HEK293 (cell line): ENCODE data around the gene PAQR9.

ENCODE experiments used
- CTCF ChIA-PET: fragments of 350-600 bp; formaldehyde crosslinking; extraction: SDS; loops from one replicate; lab custom pipeline; 2021; ENCODE audit warnings: antibody characterized with exemption; lab: Yijun Ruan, JAX
- POLR2A ChIA-PET: fragments of 300-600 bp; formaldehyde crosslinking; extraction: SDS; loops from one replicate; lab custom pipeline; 2020; ENCODE audit warnings: antibody characterized with exemption, inconsistent platforms; lab: Yijun Ruan, JAX
- H3K27ac ChIP-seq: fragments of 200-500 bp; sonication (Bioruptor generic); 2 replicates; pipeline ENCODE4 v1.5.1; 2014; ENCODE audit warnings: low read depth, low read length, control low read depth, inconsistent platforms; ENCODE audit errors: extremely low read depth
- H3K36me3 ChIP-seq, 2 experiments: fragments of 200-500 bp in 1 of 2; sonication (Bioruptor generic) in 1 of 2; 1 replicate in 1 of 2; 2 replicates in 1 of 2; pipeline ENCODE4 v1.5.1; 2014 to 2017; ENCODE audit warnings: inconsistent platforms in 2 of 2, low read length in 2 of 2; ENCODE audit not compliant: control insufficient read depth in 2 of 2, insufficient read depth in 1 of 2
- H3K4me1 ChIP-seq: fragments of 200-500 bp; sonication (Bioruptor generic); 2 replicates; pipeline ENCODE4 v1.5.1; 2014; ENCODE audit warnings: mild to moderate bottlenecking, low read length, inconsistent platforms; ENCODE audit not compliant: control insufficient read depth, insufficient read depth
- H3K4me3 ChIP-seq: 2 replicates; pipeline ENCODE4 v1.5.1; 2011; ENCODE audit warnings: low read depth, mild to moderate bottlenecking, control low read depth, low read length, moderate library complexity
- H3K9me3 ChIP-seq: fragments of 200-500 bp; sonication (Bioruptor generic); 2 replicates; pipeline ENCODE4 v1.5.1; 2014; ENCODE audit warnings: low read depth, low read length, inconsistent platforms; ENCODE audit not compliant: control insufficient read depth, insufficient read depth
- EGR2 ChIP-seq: fragments of 450-650 bp; formaldehyde crosslinking; IDR thresholded peaks from 2 replicates; pipeline ENCODE4 v1.5.1; 2016; ENCODE audit warnings: low read depth, missing biosample characterization, missing genetic modification characterization
- GLIS2 ChIP-seq: fragments of 450-650 bp; formaldehyde crosslinking; IDR thresholded peaks from 2 replicates; pipeline ENCODE4 v1.5.1; 2016; ENCODE audit warnings: missing biosample characterization, missing genetic modification characterization
- KLF1 ChIP-seq: fragments of 450-650 bp; formaldehyde crosslinking; IDR thresholded peaks from 2 replicates; pipeline ENCODE4 v1.5.1; 2016; ENCODE audit warnings: missing biosample characterization, missing genetic modification characterization
- KLF16 ChIP-seq: fragments of 450-650 bp; formaldehyde crosslinking; IDR thresholded peaks from 2 replicates; pipeline ENCODE4 v1.5.1; 2017; ENCODE audit warnings: missing biosample characterization, missing genetic modification characterization
- PATZ1 ChIP-seq: fragments of 450-650 bp; formaldehyde crosslinking; IDR thresholded peaks from 2 replicates; pipeline ENCODE4 v1.5.1; 2016; ENCODE audit warnings: missing biosample characterization, missing genetic modification characterization
- SP7 ChIP-seq: fragments of 450-650 bp; formaldehyde crosslinking; IDR thresholded peaks from 2 replicates; pipeline ENCODE4 v1.5.1; 2016; ENCODE audit warnings: missing biosample characterization, missing genetic modification characterization
- ZBTB26 ChIP-seq: fragments of 450-650 bp; formaldehyde crosslinking; optimal IDR thresholded peaks from 2 replicates; pipeline ENCODE3; 2016; ENCODE audit warnings: missing biosample characterization, mild to moderate bottlenecking, missing genetic modification characterization
- ZBTB6 ChIP-seq: fragments of 450-650 bp; formaldehyde crosslinking; IDR thresholded peaks from 2 replicates; pipeline ENCODE4 v1.5.1; 2017; ENCODE audit warnings: missing biosample characterization, missing genetic modification characterization
- ZNF248 ChIP-seq: fragments of 450-650 bp; formaldehyde crosslinking; IDR thresholded peaks from 2 replicates; pipeline ENCODE4 v1.5.1; 2017; ENCODE audit warnings: missing biosample characterization, missing genetic modification characterization
- ZNF280D ChIP-seq: fragments of 450-650 bp; formaldehyde crosslinking; IDR thresholded peaks from 2 replicates; pipeline ENCODE4 v1.5.1; 2016; ENCODE audit warnings: missing biosample characterization, missing genetic modification characterization
- ZNF311 ChIP-seq: fragments of 450-650 bp; formaldehyde crosslinking; IDR thresholded peaks from 2 replicates; pipeline ENCODE4 v1.5.1; 2017; ENCODE audit warnings: missing biosample characterization, missing genetic modification characterization, borderline replicate concordance
- ZNF341 ChIP-seq: fragments of 450-650 bp; formaldehyde crosslinking; IDR thresholded peaks from 2 replicates; pipeline ENCODE4; 2016; ENCODE audit warnings: low read depth, missing biosample characterization, missing genetic modification characterization
- ZNF350 ChIP-seq: fragments of 450-650 bp; formaldehyde crosslinking; IDR thresholded peaks from 2 replicates; pipeline ENCODE4 v1.5.0; 2017; ENCODE audit warnings: missing biosample characterization, mild to moderate bottlenecking, missing genetic modification characterization
- ZNF394 ChIP-seq: fragments of 450-650 bp; formaldehyde crosslinking; IDR thresholded peaks from 2 replicates; pipeline ENCODE4 v1.5.1; 2016; ENCODE audit warnings: missing biosample characterization, missing genetic modification characterization, mild to moderate bottlenecking, moderate library complexity, borderline replicate concordance
- ZNF404 ChIP-seq: fragments of 450-650 bp; formaldehyde crosslinking; IDR thresholded peaks from 2 replicates; pipeline ENCODE4 v1.5.1; 2017; ENCODE audit warnings: missing biosample characterization, missing genetic modification characterization
- ZNF433 ChIP-seq: fragments of 450-650 bp; formaldehyde crosslinking; IDR thresholded peaks from 2 replicates; pipeline ENCODE4 v1.5.1; 2016; ENCODE audit warnings: missing biosample characterization, missing genetic modification characterization, low read depth
- ZNF548 ChIP-seq: fragments of 450-650 bp; formaldehyde crosslinking; IDR thresholded peaks from 2 replicates; pipeline ENCODE4 v1.5.1; 2016; ENCODE audit warnings: missing biosample characterization, missing genetic modification characterization
- ZNF580 ChIP-seq: fragments of 450-650 bp; formaldehyde crosslinking; IDR thresholded peaks from 2 replicates; pipeline ENCODE4 v1.5.1; 2016; ENCODE audit warnings: missing biosample characterization, missing genetic modification characterization
- ZNF610 ChIP-seq: fragments of 450-650 bp; formaldehyde crosslinking; IDR thresholded peaks from 2 replicates; pipeline ENCODE4 v1.5.1; 2016; ENCODE audit warnings: missing biosample characterization, missing genetic modification characterization, borderline replicate concordance
- ZNF692 ChIP-seq: fragments of 450-650 bp; formaldehyde crosslinking; IDR thresholded peaks from 2 replicates; pipeline ENCODE4 v1.5.1; 2016; ENCODE audit warnings: missing biosample characterization, missing genetic modification characterization
- ZNF747 ChIP-seq: fragments of 450-650 bp; formaldehyde crosslinking; IDR thresholded peaks from 2 replicates; pipeline ENCODE4 v1.5.1; 2016; ENCODE audit warnings: missing biosample characterization, missing genetic modification characterization
- ZNF776 ChIP-seq: fragments of 450-650 bp; formaldehyde crosslinking; IDR thresholded peaks from 2 replicates; pipeline ENCODE4 v1.5.0; 2017; ENCODE audit warnings: missing biosample characterization, missing genetic modification characterization, borderline replicate concordance
- ZSCAN4 ChIP-seq: fragments of 450-650 bp; formaldehyde crosslinking; IDR thresholded peaks from 2 replicates; pipeline ENCODE4 v1.5.1; 2017; ENCODE audit warnings: missing biosample characterization, missing genetic modification characterization

Gene PAQR9

GRCh38 chr3:142963516-142964448, at the start of gene PAQR9:
Gene PAQR9 (minus strand): TSS chr3:142963674. CDS start chr3:142963336, 338 bp downstream.
- Histone ChIP-seq H3K4me3 (peak within 1 kb of the TSS; percentile 55), H3K27ac (peak within 1 kb of the TSS; percentile 45; the same call in 1 of the 2 replicates), H3K4me1 (no peaks in the 10 kb centered on the region), H3K9me3 (no peaks in the 10 kb centered on the region), H3K36me3 (no peaks in the 10 kb centered on the region)
- POLR2A ChIA-PET, result no interaction called here
- CTCF ChIA-PET, result interaction anchor here (0.7 to 0.9 kb wide), 2 partner anchors 15 to 23 kb away, joined by 3 to 6 read pairs; no protein-coding TSS in a partner anchor
- TF ChIP-seq ZNF280D (tag by site-specific recombination) (no peak), ZNF776 (tag by site-specific recombination) (no peak), ZNF692 (tag by site-specific recombination) (peak; percentile 36; the same call in 1 of the 2 replicates), ZNF747 (tag by site-specific recombination) (no peak), ZNF394 (tag by site-specific recombination) (no peak), ZNF248 (tag by site-specific recombination) (no peak), ZBTB6 (0 out of 2 replicates have a peak, but pooled peaks have one; percentile 40), ZNF311 (tag by site-specific recombination) (no peak), KLF16 (tag by site-specific recombination) (0 out of 2 replicates have a peak, but pooled peaks have one; percentile 40), ZNF350 (tag by site-specific recombination) (no peak), ZNF610 (tag by site-specific recombination) (no peak), GLIS2 (tag by site-specific recombination) (peak; percentile 68), ZBTB26 (tag by site-specific recombination) (peak; percentile 82), ZNF433 (no peak), ZNF548 (tag by site-specific recombination) (no peak), EGR2 (tag by site-specific recombination) (peak; percentile 27; the same call in 1 of the 2 replicates), KLF1 (tag by site-specific recombination) (0 out of 2 replicates have a peak, but pooled peaks have one; percentile 26), ZNF404 (tag by site-specific recombination) (no peak), ZNF580 (tag by site-specific recombination) (no peak), ZNF341 (tag by site-specific recombination) (peak; percentile 95), ZSCAN4 (tag by site-specific recombination) (peak; percentile 89), PATZ1 (peak; percentile 63; the same call in 1 of the 2 replicates), SP7 (tag by site-specific recombination) (no peak)
